Measurements from ENCODE around the gene NEDD9.

NEDD9 gene

GRCh38 chr6:11140056-11140455 lies 92.4 kb downstream of the NEDD9 start:
- no peaks in the 10 kb centered on the region for H3K79me2 ChIP-seq (ENCODE audit: insufficient read depth, low read length)
- no peak overlapping the region for H3K9ac ChIP-seq (ENCODE audit: low read length)
- no peak overlapping the region for H3K4me3 ChIP-seq (ENCODE audit: low read depth, low read length, poor library complexity, severe bottlenecking)
- H4K20me1 ChIP-seq (ENCODE audit: insufficient read depth, low read length), result no peaks in the 10 kb centered on the region
- no peaks in the 10 kb centered on the region for H3K4me1 ChIP-seq (ENCODE audit: insufficient read depth, low read length, severe bottlenecking)
- H3K4me2 ChIP-seq (ENCODE audit: low read length), result no peak overlapping the region
- H3K27ac ChIP-seq (ENCODE audit: low read depth, low read length, poor library complexity, severe bottlenecking), result no peak overlapping the region
- H2AFZ ChIP-seq (ENCODE audit: low read length), result no peak overlapping the region
- no peaks in the 10 kb centered on the region for H3K27me3 ChIP-seq (ENCODE audit: insufficient read depth, low read length)
- TF ChIP-seq, protein P1, sequence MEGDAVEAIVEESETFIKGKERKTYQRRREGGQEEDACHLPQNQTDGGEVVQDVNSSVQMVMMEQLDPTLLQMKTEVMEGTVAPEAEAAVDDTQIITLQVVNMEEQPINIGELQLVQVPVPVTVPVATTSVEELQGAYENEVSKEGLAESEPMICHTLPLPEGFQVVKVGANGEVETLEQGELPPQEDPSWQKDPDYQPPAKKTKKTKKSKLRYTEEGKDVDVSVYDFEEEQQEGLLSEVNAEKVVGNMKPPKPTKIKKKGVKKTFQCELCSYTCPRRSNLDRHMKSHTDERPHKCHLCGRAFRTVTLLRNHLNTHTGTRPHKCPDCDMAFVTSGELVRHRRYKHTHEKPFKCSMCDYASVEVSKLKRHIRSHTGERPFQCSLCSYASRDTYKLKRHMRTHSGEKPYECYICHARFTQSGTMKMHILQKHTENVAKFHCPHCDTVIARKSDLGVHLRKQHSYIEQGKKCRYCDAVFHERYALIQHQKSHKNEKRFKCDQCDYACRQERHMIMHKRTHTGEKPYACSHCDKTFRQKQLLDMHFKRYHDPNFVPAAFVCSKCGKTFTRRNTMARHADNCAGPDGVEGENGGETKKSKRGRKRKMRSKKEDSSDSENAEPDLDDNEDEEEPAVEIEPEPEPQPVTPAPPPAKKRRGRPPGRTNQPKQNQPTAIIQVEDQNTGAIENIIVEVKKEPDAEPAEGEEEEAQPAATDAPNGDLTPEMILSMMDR (IDR thresholded peaks at IDR 0.05; ENCODE audit: low read length), result no peak
- TF ChIP-seq EZH2 (IDR thresholded peaks at IDR 0.05; ENCODE audit: borderline replicate concordance, low read length), result no peak
- no peaks in the 10 kb centered on the region for H3F3A ChIP-seq (ENCODE audit: insufficient read depth, low read length)
- no peaks in the 10 kb centered on the region for H3K9me3 ChIP-seq (ENCODE audit: low read length)
- H3K9me2 ChIP-seq (ENCODE audit: low read depth, low read length), result no peaks in the 10 kb centered on the region
- H3K36me3 ChIP-seq (ENCODE audit: insufficient read depth, low read length), result peaks cover 10% of the 10 kb centered on the region

DNA sequence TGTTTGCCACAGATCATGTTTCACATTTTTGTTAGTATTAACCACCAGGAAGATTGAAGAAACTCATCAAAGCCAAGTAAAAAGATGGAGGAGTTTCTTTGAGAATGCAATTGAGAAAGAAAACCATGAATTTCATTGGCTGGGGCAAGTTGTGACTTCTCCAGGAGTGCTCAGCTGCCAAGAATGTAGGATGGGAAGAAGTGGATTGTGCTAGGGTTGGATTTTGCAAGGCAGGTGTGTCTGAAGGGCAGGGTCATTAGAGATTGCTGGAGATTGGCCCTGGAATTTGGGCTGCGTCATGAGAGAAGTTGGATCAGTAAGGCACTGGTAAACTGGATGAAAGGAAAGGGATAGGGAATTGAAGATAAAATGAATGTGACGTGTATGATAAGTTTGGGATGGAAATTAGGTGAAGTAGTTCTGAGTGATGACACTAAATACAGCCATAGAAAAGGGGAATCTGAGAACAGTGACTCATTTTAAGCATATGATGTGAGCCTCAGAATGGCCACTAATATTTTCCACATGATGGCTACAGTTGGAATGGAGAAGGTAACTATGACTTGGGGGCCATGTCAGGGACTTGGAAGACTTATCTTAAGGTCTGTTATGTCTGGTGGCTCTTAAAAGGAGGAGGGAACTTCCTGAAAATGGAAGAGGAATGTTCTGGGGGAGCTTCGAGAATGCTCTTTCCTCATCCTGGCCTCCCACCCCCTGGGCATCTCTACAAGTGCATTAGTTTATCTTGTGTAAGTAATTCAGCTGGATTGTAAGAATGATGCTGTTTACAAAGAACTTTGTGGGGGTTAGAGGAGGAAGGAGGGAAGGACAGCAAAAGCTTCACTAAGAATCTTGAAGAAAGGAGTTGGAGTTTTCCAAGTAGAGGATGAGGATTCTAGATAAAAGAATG lies 93.2 kb downstream of the NEDD9 start:
- Histone ChIP-seq H3K9ac (ENCODE audit: low read length) (no peak overlapping the region), H3K27ac (ENCODE audit: low read depth, low read length, poor library complexity, severe bottlenecking) (no peak overlapping the region), H3K9me3 (ENCODE audit: low read length) (no peaks in the 10 kb centered on the region), H3K79me2 (ENCODE audit: insufficient read depth, low read length) (no peaks in the 10 kb centered on the region), H3K4me1 (ENCODE audit: insufficient read depth, low read length, severe bottlenecking) (no peaks in the 10 kb centered on the region), H2AFZ (ENCODE audit: low read length) (no peak overlapping the region), H3F3A (ENCODE audit: insufficient read depth, low read length) (no peaks in the 10 kb centered on the region), H3K4me2 (ENCODE audit: low read length) (no peak overlapping the region), H3K27me3 (ENCODE audit: insufficient read depth, low read length) (no peaks in the 10 kb centered on the region), H3K4me3 (ENCODE audit: low read depth, low read length, poor library complexity, severe bottlenecking) (no peak overlapping the region), H3K36me3 (ENCODE audit: insufficient read depth, low read length) (peaks cover 17% of the 10 kb centered on the region), H4K20me1 (ENCODE audit: insufficient read depth, low read length) (no peaks in the 10 kb centered on the region), H3K9me2 (ENCODE audit: low read depth, low read length) (no peaks in the 10 kb centered on the region)
- TF ChIP-seq, protein P1 (IDR thresholded peaks at IDR 0.05; ENCODE audit: low read length), result no peak
- TF ChIP-seq EZH2 (IDR thresholded peaks at IDR 0.05; ENCODE audit: borderline replicate concordance, low read length), result no peak

DNA sequence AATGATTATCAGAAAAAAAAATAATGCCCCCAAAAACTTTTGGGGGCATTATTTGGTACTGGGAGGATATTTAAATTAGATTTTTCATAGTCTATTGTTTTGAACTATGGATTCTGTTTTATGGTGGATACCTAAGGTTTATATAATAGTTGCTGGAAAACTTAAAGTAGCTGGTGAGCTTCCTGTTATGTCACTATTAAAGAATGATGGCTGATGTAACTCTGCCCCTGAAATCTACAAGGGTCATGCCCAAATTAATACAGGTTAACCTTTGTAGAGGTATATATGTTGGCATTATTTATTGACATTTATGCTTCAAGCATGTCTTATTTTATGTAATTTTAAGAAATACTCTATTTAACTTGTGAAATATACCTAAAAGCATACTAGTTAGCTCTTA lies 95.7 kb downstream of the NEDD9 start:
- H3K79me2 ChIP-seq (ENCODE audit: insufficient read depth, low read length), result no peaks in the 10 kb centered on the region
- no peak overlapping the region for H3K9ac ChIP-seq (ENCODE audit: low read length)
- no peak overlapping the region for H3K27ac ChIP-seq (ENCODE audit: low read depth, low read length, poor library complexity, severe bottlenecking)
- peaks cover 17% of the 10 kb centered on the region for H3K36me3 ChIP-seq (ENCODE audit: insufficient read depth, low read length)
- no peaks in the 10 kb centered on the region for H3K4me1 ChIP-seq (ENCODE audit: insufficient read depth, low read length, severe bottlenecking)
- H3K27me3 ChIP-seq (ENCODE audit: insufficient read depth, low read length), result no peaks in the 10 kb centered on the region
- H4K20me1 ChIP-seq (ENCODE audit: insufficient read depth, low read length), result no peaks in the 10 kb centered on the region
- TF ChIP-seq EZH2 (IDR thresholded peaks at IDR 0.05; ENCODE audit: borderline replicate concordance, low read length), result no peak
- TF ChIP-seq, protein P1 (IDR thresholded peaks at IDR 0.05; ENCODE audit: low read length), result no peak
- H3F3A ChIP-seq (ENCODE audit: insufficient read depth, low read length), result no peaks in the 10 kb centered on the region
- no peaks in the 10 kb centered on the region for H3K9me2 ChIP-seq (ENCODE audit: low read depth, low read length)
- no peak overlapping the region for H3K4me2 ChIP-seq (ENCODE audit: low read length)
- 0 out of 2 replicates have a peak, but pooled peaks cover under 1% of the 10 kb centered on the region for H3K9me3 ChIP-seq (ENCODE audit: low read length)
- no peak overlapping the region for H2AFZ ChIP-seq (ENCODE audit: low read length)
- no peak overlapping the region for H3K4me3 ChIP-seq (ENCODE audit: low read depth, low read length, poor library complexity, severe bottlenecking)

Data from OCI-LY1 (cell line).